Transverse colon (tissue), 4 donors: Measurements from ENCODE around the gene C12orf56. TPM values are rescaled to one million over a fixed set of nuclear protein-coding genes. Genes with fewer than 3 reads are reported as not detected.

Experiments
- DNase-seq: peaks from one replicate; pipeline ENCODE4 v3.0.0-alpha.2; 2019
- H3K27ac ChIP-seq, 4 donors: fragments of 200-600 bp; sonication (generic); 2 replicates each; pipeline ENCODE4 v1.5.1; 2016 to 2018; ENCODE audit warnings: inconsistent platforms in 4 of 4
- H3K27me3 ChIP-seq: fragments of 200-600 bp; sonication (generic); 2 replicates; pipeline ENCODE4 v1.5.1; 2017; ENCODE audit warnings: inconsistent platforms
- H3K36me3 ChIP-seq, 4 donors: fragments of 200-600 bp; sonication (generic); 2 replicates each; pipeline ENCODE4 v1.5.1; 2017 to 2019; ENCODE audit warnings: inconsistent platforms in 4 of 4
- H3K4me1 ChIP-seq, 4 donors: fragments of 200-600 bp; sonication (generic); 2 replicates each; pipeline ENCODE4 v1.5.1; 2017 to 2020; ENCODE audit warnings: inconsistent platforms in 4 of 4
- H3K4me3 ChIP-seq, 4 donors: fragments of 200-600 bp; sonication (generic); 1 replicate in 1 of 4; 2 replicates in 3 of 4; pipeline versions ENCODE4 v1.5.1 to v1.6.1; 2017 to 2019; ENCODE audit warnings: inconsistent platforms in 4 of 4
- H3K9me3 ChIP-seq, 2 donors: fragments of 200-600 bp; sonication (generic); 2 replicates each; pipeline ENCODE4 v1.5.1; 2017 to 2019; ENCODE audit warnings: inconsistent platforms in 2 of 2
- EP300 ChIP-seq: sonication (generic); formaldehyde crosslinking; IDR thresholded peaks from one replicate; pipeline ENCODE4 v1.6.1; 2017; ENCODE audit warnings: antibody characterized with exemption, low read depth
- POLR2A ChIP-seq: fragments of 450-650 bp; IDR thresholded peaks from one replicate; pipeline ENCODE4 v1.6.1; 2016; ENCODE audit warnings: antibody characterized with exemption, mild to moderate bottlenecking, moderate library complexity
- POLR2AphosphoS5 ChIP-seq, 3 donors: sonication (generic); formaldehyde crosslinking; IDR thresholded peaks; one replicate each; pipeline ENCODE4 v1.6.1; 2016; ENCODE audit warnings: antibody characterized with exemption in 3 of 3
- WGBS, 2 donors: methylation state at CpG; one replicate each; pipeline ENCODE4 v1.1.5; 2018; ENCODE audit warnings: low coverage in 1 of 2; 5-methylcytosine and 5-hydroxymethylcytosine counted together
- in situ Hi-C, 4 donors: fragments of 200-750 bp; cut with MboI; loops; one replicate each; pipeline versions ENCODE4 v1.15.0 to v1.15.1; 2017; ENCODE audit warnings: low sequenced_read_pairs in 3 of 4, low pct_ligation_motif_present in 1 of 4, low pct_unique_long_range_greater_than_20kb in 1 of 4
- intact Hi-C: fragments of 100-400 bp; cut with DNase I; formaldehyde crosslinking; loops from one replicate; pipeline ENCODE4 v1.15.1; 2023; ENCODE audit warnings: low total_unique reads
- total RNA-seq, 4 donors: library from RNA; depleted of rRNA; stranded (reverse); fragments of >200 nt; gene quantifications; one replicate each; pipeline ENCODE4 v1.1.0, GENCODE V29; 2016
- TF ChIP-seq, protein P1 (sequence below), 5 experiments: fragments of 200-600 bp in 3 of 5; fragments of 450-650 bp in 2 of 5; sonication (generic) in 3 of 5; IDR thresholded peaks; 1 replicate in 2 of 5; 2 replicates in 3 of 5; pipeline ENCODE4 v1.5.1; 2016 to 2017; ENCODE audit warnings: antibody characterized with exemption in 5 of 5, inconsistent platforms in 3 of 5, mild to moderate bottlenecking in 2 of 5, moderate library complexity in 1 of 5

The C12orf56 gene
- total RNA-seq, 4 donors from 2014 or later: 0.32 to 0.41 TPM; not detected in 2

DNA sequence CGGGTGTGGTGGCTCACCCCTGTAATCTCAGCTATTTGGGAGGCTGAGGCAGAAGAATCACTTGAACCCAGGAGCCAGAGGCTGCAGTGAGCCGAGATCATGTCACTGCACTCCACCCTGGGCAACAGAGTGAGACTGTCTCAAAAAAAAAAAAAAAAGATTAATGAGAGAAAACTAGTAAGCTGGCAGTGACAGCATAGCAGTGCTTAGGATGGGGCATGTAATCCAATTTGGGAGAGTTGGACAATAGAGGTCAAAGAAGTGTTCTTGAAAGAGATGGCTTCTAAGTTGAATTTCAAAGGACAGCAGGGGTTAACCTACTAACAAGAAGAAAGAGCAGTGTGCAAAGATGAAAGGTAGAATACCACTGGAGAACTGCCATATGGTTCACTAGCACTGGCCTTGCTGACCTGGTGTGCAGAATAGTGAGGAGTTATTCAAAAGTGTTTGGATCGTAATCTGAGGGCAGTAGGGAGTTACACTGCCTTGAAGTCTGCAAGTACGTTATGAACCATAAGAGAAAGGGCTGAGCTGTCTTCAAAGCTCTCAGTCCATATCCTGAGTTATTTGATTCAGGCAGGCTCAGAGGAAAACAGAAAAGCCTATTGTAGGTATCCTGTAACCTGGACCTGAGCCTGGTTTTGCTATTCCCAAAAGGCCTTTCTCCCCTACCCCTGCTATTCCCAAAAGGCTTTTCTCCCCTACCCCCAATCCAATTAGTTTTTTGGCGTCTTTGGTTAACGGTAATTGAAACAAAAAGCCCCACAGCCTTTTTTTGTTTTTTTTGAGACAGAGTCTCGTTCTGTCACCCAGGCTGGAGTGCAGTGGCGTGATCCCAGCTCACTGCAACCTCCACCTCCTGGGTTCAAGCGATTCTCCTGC, 17.0 kb upstream of the C12orf56 start:
- no peak for TF ChIP-seq POLR2A
- no peaks in the 10 kb centered on the region for H3K27me3 ChIP-seq
- H3K36me3 ChIP-seq: peaks cover 0 to 24% (median 12%) of the 10 kb centered on the region in 4 donors
- intact Hi-C loops (loop anchor here (2.0 kb wide), 1 partner anchor 45 kb away; the partner anchor contains the start of gene TBK1), in situ Hi-C loops (loop anchor here in 1 of 4 donors (25.0 kb wide), 1 partner anchor 570 kb away; the partner anchor contains the start of gene SRGAP1)
- no peak overlapping the region for H3K27ac ChIP-seq
- 85 to 91% methylated on average over 6 to 9 of the region's 9 CpGs for WGBS, 2 donors
- H3K4me3 ChIP-seq: no peak overlapping the region
- no peaks in the 10 kb centered on the region for H3K9me3 ChIP-seq
- peaks cover 0 to 13% (median 9%) of the 10 kb centered on the region in 4 donors for H3K4me1 ChIP-seq
- DNase-seq: no peak

DNA sequence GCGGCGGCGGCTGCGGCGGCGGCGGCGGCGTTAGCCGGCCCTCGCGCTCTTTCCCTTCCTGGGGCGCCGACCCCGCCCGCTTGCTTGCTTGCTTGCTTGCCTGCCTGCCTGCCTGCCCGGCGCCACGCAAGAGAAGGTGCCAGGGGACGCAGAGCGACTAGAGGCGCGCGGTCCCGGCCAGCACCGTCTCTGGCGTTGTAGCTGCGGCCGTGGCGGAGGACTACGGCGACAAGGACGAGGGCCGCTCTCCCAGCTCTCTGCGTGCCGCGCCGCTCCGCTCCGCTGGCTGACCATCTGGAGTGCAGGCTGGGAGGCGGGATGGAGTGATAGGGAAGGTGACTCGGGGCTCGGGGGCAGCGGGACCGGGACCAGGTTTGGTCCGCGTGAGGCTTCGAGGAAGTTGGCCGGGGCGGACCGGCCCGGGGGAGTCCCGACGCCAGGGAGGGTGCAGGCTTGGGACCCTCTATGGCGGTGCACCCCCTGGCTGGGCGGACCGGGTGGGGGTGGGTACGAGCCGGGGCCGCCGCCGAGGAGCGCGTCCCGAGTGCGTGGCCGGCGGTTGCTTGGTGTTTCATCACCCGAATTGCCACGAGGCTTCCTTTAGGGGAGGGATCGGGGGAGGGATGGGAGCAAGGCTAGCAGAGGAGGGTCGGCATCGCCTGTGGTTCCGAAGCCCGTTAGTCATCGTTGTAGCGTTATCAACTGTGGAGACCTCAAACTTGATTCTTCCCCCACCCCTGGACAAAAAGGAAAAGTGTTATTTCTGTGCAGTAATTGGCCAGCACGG, 14.1 kb upstream of the C12orf56 start:
- Histone ChIP-seq H3K27me3 (no peaks in the 10 kb centered on the region), H3K36me3 (no peaks in the 10 kb centered on the region), H3K4me1 (peaks cover 0 to 13% (median 9%) of the 10 kb centered on the region in 4 donors), H3K4me3 (peak overlapping the region; percentile 57 to 92 (median 84)), H3K27ac (peak overlapping the region; percentile 94 to 100 (median 96)), H3K9me3 (no peaks in the 10 kb centered on the region)
- TF ChIP-seq POLR2AphosphoS5 (IDR thresholded peaks at IDR 0.05) (peak; percentile 5 to 62 (median 51)), EP300 (no peak), POLR2A (peak; percentile 57)
- TF ChIP-seq, protein P1, sequence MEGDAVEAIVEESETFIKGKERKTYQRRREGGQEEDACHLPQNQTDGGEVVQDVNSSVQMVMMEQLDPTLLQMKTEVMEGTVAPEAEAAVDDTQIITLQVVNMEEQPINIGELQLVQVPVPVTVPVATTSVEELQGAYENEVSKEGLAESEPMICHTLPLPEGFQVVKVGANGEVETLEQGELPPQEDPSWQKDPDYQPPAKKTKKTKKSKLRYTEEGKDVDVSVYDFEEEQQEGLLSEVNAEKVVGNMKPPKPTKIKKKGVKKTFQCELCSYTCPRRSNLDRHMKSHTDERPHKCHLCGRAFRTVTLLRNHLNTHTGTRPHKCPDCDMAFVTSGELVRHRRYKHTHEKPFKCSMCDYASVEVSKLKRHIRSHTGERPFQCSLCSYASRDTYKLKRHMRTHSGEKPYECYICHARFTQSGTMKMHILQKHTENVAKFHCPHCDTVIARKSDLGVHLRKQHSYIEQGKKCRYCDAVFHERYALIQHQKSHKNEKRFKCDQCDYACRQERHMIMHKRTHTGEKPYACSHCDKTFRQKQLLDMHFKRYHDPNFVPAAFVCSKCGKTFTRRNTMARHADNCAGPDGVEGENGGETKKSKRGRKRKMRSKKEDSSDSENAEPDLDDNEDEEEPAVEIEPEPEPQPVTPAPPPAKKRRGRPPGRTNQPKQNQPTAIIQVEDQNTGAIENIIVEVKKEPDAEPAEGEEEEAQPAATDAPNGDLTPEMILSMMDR (IDR thresholded peaks at IDR 0.05): peak in 2 of 5 experiments; percentile 11 to 17
- intact Hi-C loops (no loop called here), in situ Hi-C loops (loop anchor here in 1 of 4 donors (25.0 kb wide), 1 partner anchor 567 kb away; the partner anchor contains the start of gene SRGAP1)
- DNase-seq: peak; percentile 58
- 0 to 1% methylated on average over 2 to 62 of the region's 78 CpGs for WGBS, 2 donors

DNA sequence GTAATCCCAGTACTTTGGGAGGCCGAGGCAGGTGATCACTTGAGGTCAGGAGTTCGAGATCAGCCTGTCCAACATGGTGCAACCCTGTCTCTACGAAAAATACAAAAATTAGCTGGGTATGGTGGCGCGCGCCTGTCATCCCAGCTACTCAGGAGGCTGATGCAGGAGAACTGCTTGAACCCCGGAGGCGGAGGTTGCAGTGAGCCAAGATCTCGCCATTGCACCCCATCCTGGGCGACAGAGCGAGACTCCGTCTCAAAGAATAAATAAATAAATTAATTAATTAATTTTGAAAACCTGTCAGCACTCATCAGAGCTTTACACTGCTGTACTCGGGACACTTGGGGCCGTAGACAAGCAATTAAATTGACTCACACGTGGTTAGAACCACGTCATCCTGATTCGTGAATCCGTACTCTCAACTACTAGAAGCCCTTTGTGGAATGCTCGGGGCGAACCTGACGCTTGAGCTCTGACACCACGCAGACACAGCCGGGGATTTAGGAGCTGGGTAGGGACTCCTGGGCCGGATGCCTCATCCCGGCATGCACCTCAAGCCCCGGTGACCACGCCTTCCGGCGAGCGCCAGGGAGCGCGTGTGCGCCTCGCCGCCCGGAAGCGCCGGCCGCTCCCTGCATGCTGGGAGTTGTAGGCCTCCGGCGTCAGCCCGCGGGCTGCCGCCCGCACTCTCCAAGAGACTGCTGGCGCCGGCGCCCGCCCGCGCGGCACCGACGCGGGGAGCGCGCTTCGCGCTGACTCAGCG, 13.3 kb upstream of the C12orf56 start, which contains the start of gene XPOT:
Gene XPOT (plus strand): TSS at position 686 of the 763 bp plus-strand sequence. CDS start 5,644 bp downstream, outside the sequence.
- H3K27me3 ChIP-seq: no peaks in the 10 kb centered on the region
- WGBS, 2 donors: 15 to 77% methylated on average over 7 to 50 of the region's 60 CpGs
- peak within 1 kb of the TSS; percentile 94 to 100 (median 96) for H3K27ac ChIP-seq
- TF ChIP-seq POLR2AphosphoS5 (IDR thresholded peaks at IDR 0.05): peak in 1 of 3 donors; percentile 39
- TF ChIP-seq EP300: no peak
- peaks cover 0 to 13% (median 9%) of the 10 kb centered on the region in 4 donors for H3K4me1 ChIP-seq
- in situ Hi-C loops: loop anchor here in 1 of 4 donors (25.0 kb wide), 1 partner anchor 567 kb away; the partner anchor contains the start of gene SRGAP1
- peak; percentile 95 for DNase-seq
- intact Hi-C loops: no loop called here
- H3K36me3 ChIP-seq: no peaks in the 10 kb centered on the region
- H3K9me3 ChIP-seq: no peaks in the 10 kb centered on the region
- peak within 1 kb of the TSS; percentile 57 to 92 (median 84) for H3K4me3 ChIP-seq

DNA sequence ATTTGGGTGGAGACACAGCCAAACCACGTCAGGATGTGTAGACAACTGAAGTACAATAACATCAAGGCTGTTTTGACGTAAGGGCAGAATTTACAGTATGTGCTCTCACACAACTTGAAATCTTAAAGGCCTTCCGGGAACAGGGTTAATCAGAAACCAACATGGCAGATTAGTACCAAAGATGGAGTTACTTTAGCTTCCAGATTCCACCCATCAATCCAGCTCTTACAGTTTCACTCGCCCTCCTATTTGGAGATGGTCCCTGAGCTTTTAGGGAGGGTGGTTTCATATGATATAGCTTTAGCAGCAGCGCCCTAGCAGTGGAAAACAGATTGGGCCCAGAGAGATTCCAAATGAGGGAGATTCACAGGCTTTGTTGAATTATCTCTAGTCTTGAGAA, 11.6 kb upstream of the C12orf56 start:
- TF ChIP-seq, protein P1 (IDR thresholded peaks at IDR 0.05): no peak
- TF ChIP-seq POLR2A: no peak
- no peak for TF ChIP-seq POLR2AphosphoS5 (IDR thresholded peaks at IDR 0.05)
- no peak for TF ChIP-seq EP300
- Histone ChIP-seq H3K4me3 (no peak overlapping the region), H3K27me3 (no peaks in the 10 kb centered on the region), H3K36me3 (no peaks in the 10 kb centered on the region), H3K9me3 (no peaks in the 10 kb centered on the region), H3K4me1 (peaks cover 0 to 13% (median 9%) of the 10 kb centered on the region in 4 donors), H3K27ac (no peak overlapping the region)
- no peak for DNase-seq
- WGBS, 2 donors: 90 to 92% methylated on average over 4 to 5 of the region's 5 CpGs
- intact Hi-C loops: no loop called here
- in situ Hi-C loops: loop anchor here in 1 of 4 donors (25.0 kb wide), 1 partner anchor 565 kb away; the partner anchor contains the start of gene SRGAP1
